Ureter (tissue), 1 donor: ENCODE measurements around the gene CYP2D6. TPM values are rescaled to one million over a fixed set of nuclear protein-coding genes. Genes with fewer than 3 reads are reported as not detected.
"Not testable (repeated sequence)": the region's sequence is repeated elsewhere in the genome, so short reads cannot be mapped to it uniquely, and the experiment has no call there.

Experiments
- DNase-seq: peaks from one replicate; pipeline ENCODE4 v3.0.0-alpha.2; 2020; ENCODE audit warnings: low spot score
- total RNA-seq: library from RNA; stranded (reverse); gene quantifications from one replicate; pipeline ENCODE4 v1.2.4, GENCODE V29; 2023
- donor health status: DM: yes; HTN: yes; CAD: no.

Gene CYP2D6
- total RNA-seq, 1 donor from 2014 or later, result 2.0 TPM

DNA sequence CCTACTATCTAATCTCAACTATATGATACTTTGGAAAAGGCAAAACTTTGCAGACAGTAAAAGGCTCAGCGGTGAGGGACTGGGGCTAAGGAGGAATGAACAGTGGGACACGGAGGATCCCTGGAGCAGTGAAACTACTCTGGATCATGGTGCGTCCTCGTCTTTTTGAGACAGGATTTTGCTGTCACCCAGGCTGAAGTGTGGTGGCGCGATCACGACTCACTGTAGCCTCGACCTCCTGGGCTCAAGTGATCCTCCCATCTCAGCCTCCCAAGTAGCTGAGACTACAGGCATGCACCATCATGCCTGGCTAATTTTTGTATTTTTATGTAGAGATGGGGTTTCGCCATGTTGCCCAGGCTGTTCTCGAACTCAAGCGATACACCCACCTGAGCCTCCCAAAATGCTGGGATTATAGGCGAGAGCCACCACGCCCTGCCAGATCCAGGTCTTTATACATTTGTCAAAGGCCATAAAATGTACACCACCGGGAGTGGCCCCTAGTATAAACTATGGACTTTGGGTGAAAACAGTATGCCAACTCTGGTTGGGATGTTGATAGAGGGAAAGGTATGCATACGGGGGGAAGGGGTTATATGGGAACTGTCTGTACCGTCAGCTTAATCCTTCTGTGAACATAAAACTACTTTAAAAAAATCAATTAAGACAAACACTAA, 28.0 kb upstream of the CYP2D6 start:
- no peak for DNase-seq

DNA sequence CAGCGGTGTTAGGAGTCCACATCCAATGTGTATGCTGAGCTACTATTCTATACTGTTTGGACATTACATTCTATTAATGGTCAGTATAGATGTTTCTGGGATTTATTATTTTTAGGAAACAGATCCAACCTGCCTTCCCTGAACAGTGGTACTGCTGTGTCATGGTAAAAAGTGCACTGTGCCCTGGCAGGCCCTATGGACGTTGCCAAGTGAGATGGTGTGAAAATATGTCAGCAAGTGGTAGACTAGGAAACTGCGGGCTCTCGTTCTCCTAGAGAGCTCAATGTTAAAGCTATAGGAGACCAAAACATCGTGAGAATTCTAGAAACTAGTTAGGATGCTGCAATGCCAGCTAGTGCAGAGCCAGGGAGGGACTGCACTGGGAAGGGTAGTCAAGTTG, 26.0 kb upstream of the CYP2D6 start:
- DNase-seq, result no peak

DNA sequence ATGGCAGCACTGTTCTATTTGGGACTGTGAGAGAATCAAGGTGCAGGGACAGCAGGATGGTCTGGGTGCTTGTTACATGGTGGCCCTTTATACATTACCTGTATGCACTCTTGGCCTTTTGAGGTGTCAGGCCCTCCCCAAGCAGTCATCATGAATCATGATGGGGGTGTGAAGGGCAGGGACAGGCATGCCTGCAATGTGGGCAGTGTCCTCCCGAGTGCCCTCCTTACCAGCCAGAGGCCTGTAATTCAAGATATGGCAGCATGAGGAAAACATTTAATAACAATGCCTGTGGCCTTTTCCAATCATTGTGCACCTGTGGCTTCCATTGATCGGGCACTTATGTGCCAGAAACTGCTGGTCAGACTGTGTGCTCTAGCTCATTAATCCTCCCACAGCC, 25.5 kb upstream of the CYP2D6 start:
- no peak for DNase-seq

DNA sequence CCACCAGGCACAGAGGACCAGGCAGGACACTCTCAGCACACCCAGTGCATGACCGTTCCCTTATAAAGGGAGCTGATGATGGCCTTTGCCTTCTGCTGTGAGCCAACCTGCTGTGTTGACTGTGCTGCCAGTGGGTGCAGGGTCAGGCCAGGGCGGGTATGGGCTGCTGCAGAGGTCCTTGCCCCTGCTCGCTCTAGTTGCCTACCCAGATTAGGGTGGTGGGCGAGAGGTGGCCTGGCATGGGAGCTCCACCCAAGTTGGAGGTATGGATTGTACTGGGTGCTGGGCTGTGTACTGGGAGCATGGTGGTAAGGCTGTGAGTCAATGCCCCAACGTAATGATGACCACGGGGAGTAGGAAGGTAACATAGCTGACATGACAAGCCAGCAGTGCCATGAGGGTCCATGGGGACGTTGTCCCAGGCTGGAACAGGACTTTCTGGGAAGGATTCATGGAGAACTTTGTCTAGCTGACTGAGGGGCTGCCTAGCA, 24.5 kb upstream of the CYP2D6 start:
- DNase-seq, result no peak

DNA sequence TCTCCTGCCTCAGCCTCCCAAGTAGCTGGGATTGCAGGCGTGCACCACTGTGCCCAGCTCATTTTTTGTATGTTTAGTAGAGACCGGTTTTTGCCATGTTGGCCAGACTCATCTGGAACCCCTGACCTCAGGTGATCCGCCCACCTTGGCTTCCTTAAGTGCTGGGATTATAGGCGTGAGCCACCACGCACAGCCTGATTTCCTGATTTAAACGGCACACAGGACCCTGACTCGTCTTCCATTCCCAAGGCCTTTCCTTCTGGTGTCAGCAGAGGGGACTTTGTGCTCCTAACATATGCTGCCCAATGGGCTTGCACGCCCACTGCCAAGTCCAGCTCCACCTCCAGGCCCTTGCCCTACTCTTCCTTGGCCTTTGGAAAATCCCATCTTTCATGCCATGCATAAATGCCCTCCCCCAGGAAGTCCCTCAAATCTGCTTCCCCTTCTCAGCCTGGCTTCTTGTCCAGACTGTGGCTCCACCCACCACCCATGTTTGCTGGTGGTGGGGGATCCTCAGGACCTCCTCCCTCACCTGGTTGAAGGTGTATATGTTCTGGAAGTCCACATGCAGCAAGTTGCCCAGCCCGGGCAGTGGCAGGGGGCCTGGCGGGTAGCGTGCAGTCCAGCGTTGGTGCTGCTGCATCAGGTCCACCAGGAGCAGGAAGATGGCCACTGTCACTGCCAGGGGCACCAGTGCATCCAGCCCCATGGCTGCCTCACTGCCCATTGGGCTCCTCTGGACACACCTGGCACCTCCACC, 23.9 kb upstream of the CYP2D6 start:
- no peak for DNase-seq

DNA sequence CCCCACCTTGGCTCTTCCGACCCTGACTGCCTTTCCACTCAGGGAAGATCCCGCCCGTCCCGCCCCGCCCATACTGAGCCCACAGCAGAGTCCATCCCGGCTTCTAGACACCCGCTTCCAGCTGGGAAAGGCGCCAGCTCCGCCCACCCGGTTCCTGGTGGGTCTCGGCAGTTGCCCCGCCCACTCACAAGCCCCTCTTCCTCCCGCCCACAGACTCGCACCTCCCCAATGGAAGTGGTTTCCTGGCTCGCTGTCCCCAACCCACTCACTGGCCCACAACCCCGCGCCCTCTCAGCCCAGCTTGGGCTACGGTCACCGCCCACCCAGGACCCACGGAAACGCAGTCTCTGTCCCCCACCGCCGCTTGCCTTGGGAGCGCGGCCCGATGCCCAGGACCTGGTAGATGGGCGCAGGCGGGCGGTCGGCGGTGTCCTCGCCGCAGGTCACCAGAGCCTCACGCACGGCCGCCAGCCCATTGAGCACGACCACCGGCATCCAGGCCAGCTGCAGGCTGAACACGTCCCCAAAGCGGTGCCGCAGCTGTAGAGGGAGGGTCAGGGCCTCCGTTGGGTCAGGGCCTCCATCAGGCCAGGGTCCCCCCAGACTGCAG, 22.2 kb upstream of the CYP2D6 start:
- no peak for DNase-seq

DNA sequence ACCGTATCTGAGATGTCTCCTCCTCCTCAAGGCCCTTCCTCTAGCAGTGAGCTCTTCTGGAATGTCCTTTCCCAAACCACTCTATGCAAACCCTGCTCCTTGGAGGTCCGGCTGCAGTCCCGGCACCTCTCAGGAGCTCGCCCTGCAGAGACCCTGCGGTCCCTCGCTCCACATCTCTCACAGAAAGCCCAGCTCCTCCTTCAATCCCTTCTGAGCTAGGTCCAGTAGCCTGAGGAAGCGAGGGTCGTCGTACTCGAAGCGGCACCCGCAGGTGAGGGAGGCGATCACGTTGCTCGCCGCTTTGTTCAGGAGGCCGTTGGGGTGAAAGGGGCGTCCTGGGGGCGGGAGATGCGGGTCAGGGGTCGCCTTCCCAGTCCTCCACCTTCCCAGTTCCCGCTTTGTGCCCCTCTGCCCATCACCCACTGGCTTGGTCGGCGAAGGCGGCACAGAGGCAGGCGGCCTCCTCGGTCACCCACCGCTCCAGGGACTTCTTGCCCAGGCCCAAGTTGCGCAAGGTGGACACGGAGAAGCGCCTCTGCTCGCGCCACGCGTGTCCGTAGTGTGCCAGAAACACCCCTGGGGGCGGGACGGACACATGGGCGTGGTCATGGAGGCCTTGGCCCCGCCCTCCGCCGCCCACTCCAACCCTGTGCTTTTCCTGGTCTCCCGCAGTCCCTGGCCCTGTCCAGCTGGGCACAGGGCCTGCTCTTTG, 21.5 kb upstream of the CYP2D6 start:
- DNase-seq, result no peak

DNA sequence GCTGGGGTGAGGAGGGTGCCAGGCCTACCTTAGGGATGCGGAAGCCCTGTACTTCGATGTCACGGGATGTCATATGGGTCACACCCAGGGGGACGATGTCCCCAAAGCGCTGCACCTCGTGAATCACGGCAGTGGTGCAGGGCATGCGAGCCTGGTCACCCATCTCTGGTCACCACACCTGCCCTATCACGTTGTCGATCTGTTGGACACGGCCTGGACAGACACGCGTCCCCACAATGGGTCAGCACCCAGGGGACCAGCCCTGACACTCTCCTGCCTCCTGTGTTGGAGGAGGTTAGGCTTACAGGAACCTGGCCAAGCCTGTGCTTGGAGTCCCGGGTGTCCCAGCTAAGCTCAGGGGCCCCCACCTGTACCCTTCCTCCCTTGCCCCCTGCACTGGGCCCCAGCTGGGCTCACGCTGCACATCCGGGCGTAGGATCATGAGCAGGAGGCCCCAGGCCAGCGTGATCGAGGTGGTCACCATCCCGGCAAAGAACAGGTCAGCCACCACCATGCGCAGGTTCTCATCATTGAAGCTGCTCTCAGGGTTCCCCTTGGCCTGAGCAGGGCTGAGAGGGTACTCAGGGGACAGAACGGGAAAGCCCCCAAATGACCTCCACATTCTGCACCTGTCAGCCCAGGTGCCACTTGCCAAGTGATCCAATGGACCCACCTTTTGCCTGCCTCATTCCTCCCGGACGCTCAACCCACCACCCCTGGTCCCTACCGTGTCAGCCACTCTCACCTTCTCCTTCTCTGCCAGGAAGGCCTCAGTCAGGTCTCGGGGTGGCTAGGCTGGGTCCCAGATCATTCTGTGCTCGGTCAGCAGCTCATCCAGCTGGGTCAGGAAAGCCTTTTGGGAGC, 20.3 kb upstream of the CYP2D6 start:
- no peak for DNase-seq

DNA sequence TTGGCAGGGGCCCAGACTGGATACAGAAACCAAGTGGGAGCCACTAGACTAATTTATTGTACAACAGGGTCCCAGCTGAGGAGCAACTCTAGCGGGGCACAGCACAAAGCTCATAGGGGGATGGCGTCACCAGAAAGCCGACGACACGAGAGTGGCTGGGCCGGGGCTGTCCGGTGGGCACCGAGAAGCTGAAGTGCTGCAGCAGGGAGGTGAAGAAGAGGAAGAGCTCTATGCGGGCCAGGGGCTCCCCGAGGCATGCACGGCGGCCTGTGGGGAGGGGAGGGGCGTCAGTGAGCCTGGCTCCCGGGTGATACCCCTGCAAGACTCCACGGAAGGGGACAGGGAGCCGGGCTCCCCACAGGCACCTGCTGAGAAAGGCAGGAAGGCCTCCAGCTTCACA, 19.2 kb upstream of the CYP2D6 start:
- DNase-seq, result not testable (repeated sequence)

DNA sequence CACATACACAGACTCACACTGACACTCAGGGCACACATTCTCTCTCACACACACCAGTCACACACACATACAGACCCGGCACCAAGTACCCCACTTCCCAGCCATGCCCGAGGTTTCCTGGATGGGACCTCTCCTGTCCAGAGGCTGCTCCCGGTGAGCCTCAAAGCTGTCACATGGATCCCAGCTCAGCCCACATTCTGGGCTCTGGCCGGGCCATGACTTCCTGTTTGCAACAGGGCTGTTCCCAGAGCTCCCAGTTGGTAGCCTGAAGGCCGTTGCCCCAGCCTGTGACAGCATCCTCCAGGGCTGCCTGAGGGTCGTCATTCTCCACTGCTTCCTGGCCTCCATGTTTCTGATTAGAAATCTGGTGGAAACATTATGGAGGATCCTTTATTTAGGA, 14.6 kb upstream of the CYP2D6 start:
- no peak for DNase-seq

DNA sequence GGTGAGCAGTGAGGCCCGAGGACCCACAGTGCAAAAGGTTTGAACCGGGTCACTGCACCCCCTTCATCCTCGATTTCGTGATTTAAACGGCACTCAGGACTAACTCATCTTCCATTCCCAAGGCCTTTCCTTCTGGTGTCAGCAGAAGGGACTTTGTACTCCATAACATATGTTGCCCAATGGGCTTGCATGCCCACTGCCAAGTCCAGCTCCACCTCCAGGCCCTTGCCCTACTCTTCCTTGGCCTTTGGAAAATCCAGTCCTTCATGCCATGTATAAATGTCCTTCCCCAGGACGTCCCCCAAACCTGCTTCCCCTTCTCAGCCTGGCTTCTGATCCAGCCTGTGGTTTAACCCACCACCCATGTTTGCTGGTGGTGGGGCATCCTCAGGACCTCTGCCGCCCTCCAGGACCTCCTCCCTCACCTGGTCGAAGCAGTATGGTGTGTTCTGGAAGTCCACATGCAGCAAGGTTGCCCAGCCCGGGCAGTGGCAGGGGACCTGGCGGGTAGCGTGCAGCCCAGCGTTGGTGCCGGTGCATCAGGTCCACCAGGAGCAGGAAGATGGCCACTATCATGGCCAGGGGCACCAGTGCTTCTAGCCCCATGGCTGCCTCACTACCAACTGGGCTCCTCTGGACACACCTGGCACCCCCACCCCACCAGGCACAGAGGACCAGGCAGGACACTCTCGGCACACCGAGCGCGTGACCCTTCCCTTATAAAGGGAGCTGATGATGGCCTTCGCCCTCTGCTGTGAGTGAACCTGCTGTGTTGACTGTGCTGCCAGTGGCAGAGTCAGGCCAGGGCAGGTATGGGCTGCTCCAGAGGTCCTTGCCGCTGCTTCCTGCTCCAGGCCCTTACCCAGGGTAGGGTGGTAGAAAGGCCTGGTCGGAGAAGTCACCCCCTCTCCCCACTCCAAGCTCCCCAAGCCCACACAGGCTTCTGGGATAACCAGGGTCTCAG, 13.5 kb upstream of the CYP2D6 start:
- DNase-seq, result not testable (repeated sequence)

DNA sequence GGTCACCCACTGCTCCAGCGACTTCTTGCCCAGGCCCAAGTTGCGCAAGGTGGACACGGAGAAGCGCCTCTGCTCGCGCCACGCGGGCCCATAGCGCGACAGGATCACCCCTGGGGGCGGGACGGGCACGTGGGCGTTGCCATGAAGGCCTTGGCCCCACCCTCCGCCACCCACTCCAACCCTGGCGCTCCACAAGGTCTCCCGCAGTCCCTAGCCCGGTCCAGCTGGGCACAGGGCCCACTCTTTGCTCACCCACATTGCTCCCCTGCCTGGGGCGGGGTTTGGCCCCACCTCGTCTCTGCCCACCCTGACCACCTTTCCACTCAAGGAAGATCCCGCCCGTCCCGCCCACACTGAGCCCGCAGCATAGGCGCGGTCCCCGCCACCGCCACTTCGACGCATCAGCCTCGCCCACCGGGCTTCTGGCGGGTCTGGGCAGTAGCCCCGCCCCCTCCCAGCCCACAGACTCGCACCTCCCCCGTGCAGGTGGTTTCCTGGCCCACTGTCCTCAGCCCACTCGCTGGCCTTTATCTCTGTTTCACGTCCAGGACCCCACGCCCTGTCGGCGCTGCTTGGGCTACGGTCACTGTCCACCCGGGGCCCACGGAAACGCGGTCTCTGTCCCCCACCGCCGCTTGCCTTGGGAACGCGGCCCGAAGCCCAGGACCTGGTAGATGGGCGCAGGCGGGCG, 12.3 kb upstream of the CYP2D6 start:
- no peak for DNase-seq

DNA sequence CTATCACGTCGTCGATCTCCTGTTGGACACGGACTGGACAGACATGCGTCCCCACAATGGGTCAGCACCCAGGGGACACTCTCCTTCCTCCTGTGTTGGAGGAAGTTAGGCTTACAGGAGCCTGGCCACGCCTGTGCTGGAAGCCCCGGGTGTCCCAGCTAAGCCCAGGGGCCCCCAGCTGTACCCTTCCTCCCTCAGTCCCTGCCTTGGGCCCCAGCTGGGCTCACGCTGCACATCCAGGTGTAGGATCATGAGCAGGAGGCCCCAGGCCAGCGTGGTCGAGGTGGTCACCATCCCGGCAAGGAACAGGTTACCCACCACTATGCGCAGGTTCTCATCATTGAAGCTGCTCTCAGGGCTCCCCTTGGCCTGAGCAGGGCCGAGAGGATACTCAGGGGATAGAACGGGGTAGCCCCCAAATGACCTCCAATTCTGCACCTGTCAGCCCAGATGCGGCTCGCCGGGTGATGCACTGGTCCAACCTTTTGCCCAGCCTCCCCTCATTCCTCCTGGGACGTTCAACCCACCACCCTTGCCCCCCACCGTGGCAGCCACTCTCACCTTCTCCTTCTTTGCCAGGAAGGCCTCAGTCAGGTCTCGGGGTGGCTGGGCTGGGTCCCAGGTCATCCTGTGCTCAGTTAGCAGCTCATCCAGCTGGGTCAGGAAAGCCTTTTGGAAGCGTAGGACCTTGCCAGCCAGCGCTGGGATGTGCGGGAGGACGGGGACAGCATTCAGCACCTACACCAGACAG, 10.9 kb upstream of the CYP2D6 start:
- not testable (repeated sequence) for DNase-seq

DNA sequence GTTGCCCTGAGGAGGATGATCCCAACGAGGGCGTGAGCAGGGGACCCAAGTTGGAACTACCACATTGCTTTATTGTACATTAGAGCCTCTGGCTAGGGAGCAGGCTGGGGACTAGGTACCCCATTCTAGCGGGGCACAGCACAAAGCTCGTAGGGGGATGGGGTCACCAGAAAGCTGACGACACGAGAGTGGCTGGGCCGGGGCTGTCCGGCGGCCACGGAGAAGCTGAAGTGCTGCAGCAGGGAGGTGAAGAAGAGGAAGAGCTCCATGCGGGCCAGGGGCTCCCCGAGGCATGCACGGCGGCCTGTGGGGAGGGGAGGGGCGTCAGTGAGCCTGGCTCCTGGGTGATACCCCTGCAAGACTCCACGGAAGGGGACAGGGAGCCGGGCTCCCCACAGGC, 9.5 kb upstream of the CYP2D6 start:
- DNase-seq, result not testable (repeated sequence)

DNA sequence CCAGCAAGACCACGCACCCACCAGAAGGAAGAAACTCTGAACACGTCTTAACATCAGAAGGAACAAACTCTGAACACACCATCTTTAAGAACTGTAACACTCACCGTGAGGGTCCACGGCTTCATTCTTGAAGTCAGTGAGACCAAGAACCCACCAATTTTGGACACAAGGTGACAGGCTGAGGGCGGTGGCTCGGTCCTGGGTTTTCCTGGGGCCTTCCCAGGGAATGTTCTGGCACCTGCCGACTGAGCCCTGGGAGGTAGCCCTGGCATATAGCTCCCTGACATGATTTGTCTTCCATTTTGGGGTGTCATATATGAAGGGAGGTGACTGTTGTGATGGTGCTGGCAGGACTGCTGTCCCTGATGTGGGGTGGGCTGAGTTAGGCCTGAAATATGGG, 8.9 kb upstream of the CYP2D6 start:
- DNase-seq, result not testable (repeated sequence)

DNA sequence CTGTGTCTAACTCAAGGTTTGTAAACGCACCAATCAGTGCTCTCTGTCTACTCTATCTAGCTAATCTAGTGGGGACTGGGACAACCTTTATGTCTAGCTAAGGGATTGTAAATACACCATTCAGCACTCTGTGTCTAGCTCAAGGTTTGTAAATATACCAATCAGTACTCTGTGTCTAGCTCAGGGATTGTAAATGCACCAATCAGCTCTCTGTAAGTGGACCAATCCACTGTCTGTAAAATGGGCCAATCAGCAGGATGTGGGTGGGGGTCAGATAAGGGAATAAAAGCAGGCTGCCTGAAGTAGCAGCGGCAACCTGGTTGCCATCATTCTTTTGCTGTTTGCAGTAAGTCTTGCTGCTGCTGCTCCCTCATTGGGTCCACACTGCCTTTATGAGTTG, 8.4 kb upstream of the CYP2D6 start:
- no peak for DNase-seq

DNA sequence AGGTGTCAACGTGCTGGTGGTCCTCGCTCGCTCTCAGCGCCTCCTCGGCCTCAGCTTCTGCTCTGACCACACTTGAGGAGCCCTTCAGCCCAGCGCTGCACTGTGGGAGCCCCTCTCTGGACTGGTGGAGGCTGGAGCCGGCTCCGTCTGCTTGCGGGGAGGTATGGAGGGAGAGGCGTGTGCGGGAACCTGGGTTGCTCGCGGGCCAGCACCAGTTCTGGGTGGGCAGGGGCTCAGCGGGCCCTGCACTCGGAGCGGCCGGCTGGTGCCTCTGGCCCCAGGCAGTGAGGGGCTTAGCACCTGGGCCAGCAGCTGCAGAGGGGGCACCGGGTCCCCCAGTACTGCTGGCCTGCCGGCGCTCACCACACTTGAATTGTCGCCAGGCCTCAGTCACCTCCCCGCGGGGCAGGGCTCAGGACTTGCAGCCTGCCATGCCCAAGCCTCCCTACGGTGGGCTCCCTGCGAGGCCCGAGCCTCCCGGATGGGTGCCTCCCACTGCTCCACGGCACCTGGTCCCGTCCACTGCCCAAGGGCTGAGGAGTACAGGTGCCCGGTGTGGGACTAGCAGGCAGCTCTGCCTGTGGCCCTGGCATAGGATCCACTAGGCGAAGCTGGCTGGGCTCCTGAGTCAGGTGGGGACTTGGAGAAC, 7.6 kb upstream of the CYP2D6 start:
- DNase-seq, result no peak

DNA sequence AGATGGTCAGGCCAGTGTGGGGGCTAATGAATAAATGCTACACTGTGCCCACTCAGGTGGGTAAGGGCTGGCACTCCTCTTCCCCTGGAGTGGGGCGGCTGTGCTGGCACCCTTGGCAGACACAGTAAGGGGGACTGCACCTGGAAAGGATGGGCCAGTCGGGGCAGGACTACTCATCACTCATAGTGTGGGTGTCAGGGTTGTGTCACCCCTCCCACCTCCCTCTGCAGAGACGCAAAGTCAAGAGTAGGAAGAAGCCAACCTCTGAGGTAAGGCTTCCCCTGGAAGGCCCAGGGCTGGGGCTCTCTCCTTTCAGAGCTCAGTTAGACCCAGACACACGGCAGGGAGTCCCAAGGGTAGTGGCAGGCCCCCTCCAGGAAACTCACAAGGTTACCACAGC, 5.1 kb upstream of the CYP2D6 start:
- DNase-seq, result not testable (repeated sequence)
